ENCODE results near the gene TAGAP.

- no peak for TF ChIP-seq EP300 (IDR thresholded peaks at IDR 0.05)
- TF ChIP-seq POLR2AphosphoS5 (IDR thresholded peaks at IDR 0.05), result no peak
- no peak for TF ChIP-seq CTCF (IDR thresholded peaks at IDR 0.05)
- no peak for TF ChIP-seq POLR2A (IDR thresholded peaks at IDR 0.05)
These were observed 44.7 kb upstream of the TAGAP start for GRCh38 chr6:159089443-159089842.
